Measurements from ENCODE around the gene CDX2.

Gene CDX2

GRCh38 chr13:27928805-27929753 is 40.0 kb downstream of the CDX2 start:
- no peak for DNase-seq (ENCODE audit: low spot score)

- no peak for DNase-seq (ENCODE audit: low spot score)
These were observed 40.7 kb downstream of the CDX2 start for GRCh38 chr13:27928353-27928804.

GRCh38 chr13:27927444-27928352 is 41.4 kb downstream of the CDX2 start:
- DNase-seq (ENCODE audit: low spot score), result no peak

- no peak for DNase-seq (ENCODE audit: low spot score)
These were observed 42.3 kb downstream of the CDX2 start for GRCh38 chr13:27926644-27927434.

- DNase-seq (ENCODE audit: low spot score), result no peak
These were observed 43.7 kb downstream of the CDX2 start for GRCh38 chr13:27925220-27925991.

- no peak for DNase-seq (ENCODE audit: low spot score)
These were observed 44.5 kb downstream of the CDX2 start for GRCh38 chr13:27924529-27925141.

DNA sequence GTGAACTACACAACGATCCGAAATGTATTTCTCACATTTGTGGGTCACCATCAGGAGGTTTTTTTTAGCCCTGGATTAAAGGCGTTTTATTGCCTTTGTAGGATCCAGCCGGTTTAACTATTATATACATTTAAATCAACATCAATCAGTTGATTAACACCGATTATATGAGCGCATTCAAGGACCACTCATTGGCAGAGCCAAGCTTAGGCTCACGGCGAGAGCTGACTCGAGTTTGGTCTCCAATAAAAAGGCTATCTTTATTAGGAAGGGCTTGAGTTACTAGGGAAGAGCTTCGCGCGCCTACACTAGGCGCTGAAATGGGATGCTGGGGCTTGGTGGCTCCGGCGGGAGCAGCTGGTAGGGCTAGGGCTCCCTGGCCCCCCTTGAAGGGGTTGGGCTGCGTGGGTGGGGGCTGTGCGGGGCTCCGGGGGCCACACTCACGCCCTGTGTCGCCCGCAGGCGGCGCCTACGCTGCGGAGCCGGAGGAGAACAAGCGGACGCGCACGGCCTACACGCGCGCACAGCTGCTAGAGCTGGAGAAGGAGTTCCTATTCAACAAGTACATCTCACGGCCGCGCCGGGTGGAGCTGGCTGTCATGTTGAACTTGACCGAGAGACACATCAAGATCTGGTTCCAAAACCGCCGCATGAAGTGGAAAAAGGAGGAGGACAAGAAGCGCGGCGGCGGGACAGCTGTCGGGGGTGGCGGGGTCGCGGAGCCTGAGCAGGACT is 45.2 kb downstream of the CDX2 start:
- no peak for DNase-seq (ENCODE audit: low spot score)

DNA sequence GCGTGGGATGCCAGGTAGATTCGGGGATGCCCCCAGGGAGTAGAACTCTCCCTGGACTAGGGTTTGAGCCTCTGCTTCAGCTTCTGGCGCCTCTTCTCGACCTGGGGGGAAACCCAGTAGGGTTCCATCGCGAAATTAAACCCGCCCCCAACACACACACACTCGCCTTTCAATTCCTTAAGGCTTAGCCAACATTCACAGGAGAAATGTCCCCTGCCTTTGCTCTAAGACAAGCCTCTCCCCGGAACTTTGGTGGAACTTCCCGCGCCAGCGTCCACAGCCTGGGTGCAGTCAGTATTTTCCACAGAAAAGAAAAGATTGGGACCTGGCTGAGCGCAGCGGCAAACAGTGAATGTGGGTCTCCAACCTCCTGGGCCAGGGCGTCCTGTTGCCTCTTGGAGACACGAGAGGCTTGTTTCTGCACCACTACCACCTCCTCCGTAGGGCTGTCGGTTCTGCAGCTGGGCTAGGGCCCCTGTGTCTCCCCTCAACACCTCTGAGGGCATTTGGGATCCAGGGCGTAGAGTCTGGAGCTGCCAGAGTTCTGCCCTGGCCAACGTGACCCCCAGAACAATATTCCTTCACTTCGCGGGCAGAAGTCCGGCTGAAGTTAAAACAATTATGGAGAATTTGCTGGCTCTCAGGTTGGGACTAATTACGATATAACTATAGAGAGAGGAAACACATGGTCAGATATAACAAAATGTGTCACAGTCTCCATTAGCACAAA is 46.1 kb downstream of the CDX2 start:
- no peak for DNase-seq (ENCODE audit: low spot score)

DNA sequence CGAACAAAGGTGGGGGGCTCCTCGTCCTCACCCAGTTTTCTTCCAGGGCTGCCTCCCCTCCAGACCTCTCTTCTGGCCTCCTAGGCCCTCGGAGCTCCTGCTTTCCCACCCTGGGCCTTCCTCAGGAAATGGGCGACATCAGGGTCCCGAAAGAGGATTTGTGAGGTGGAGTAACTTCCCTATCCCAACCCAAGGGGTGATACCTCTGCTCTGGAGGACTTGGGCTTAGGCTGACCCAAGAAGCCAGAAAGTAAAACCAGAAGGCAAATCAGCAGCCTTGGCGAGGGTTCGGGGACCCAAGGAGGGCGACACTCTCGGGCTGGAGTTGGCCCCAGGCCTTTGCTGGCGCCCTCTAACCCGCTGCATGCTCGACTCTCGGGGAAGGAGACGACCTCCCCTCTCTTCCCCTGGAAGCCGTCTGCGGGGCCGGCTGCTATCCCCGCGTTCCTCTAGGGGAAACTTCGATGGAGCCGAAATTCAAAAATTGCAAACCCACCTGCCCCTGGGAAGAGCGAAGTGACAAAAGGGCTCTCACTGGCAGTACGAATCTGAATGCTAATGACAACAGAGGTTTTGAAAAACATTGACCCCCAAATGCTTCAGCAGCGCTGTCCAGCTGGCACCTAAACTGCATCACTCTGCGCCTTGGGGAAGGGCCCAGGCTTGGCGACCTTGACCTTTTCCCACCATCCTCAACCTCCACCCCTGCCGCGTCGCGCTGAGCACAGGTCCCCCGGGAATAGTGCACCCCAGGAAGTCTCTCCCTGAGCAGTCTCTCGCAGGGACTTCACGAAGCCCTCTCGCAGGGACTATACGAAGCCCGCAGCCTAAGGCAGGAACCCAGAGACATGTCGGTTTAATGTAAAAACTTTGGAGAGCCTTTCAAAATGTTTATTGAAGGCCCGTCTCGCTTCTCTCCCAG is 46.9 kb downstream of the CDX2 start:
- DNase-seq (ENCODE audit: low spot score), result no peak

- no peak for DNase-seq (ENCODE audit: low spot score)
These were observed 47.6 kb downstream of the CDX2 start for GRCh38 chr13:27921421-27921960.

DNA sequence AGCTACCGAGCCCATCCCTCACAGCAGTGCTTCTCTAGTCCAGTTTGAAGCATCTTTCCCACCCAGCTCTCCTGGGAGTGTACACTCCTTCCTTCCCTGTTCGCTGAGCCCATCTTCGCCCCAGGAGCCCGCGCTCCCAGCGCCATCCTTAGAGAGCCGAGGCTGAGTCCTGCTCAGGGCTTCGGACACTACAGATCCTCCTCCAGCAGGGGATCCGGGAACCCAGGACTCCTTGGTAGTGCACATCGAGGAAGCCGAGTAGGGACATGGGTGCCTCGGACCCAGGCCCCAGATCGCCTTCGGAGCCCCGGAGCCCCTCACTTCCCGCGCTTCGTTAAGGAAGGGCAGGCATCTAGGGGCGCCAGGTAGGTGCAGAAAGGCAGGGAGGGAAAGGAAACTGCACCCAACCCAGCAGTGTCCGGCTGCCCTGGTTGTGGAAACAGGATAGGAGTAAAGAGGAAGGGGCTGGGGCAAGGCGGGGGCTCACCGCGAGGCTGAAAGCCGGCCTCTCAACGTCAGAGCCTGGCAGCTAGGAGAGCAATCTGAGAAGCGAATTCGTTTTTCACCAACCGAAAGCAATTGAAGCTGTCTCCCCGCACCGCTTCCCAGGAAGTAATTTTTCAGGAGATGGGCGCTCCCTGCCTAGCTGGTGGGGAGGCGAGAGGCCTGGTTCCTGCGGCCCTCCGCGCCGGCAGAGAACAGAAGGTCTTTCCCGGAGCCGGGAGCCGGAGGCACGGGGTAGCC is 48.3 kb downstream of the CDX2 start:
- no peak for DNase-seq (ENCODE audit: low spot score)

- DNase-seq (ENCODE audit: low spot score), result no peak
These were observed 49.0 kb downstream of the CDX2 start, which contains the start of gene PDX1 for GRCh38 chr13:27919934-27920676. Gene PDX1, plus strand, starts transcription at chr13:27920000. Its CDS starts 139 bp downstream, at chr13:27920139.

DNA sequence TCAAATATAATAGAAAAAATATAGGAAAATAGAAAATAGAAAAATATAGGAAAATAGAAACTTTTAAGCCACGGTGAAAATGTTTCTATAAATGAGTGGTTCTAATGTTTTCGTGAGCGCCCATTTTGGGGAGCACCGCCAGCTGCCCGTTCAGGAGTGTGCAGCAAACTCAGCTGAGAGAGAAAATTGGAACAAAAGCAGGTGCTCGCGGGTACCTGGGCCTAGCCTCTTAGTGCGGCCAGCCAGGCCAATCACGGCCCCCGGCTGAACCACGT is 49.5 kb downstream of the CDX2 start:
- DNase-seq (ENCODE audit: low spot score), result no peak

DNA sequence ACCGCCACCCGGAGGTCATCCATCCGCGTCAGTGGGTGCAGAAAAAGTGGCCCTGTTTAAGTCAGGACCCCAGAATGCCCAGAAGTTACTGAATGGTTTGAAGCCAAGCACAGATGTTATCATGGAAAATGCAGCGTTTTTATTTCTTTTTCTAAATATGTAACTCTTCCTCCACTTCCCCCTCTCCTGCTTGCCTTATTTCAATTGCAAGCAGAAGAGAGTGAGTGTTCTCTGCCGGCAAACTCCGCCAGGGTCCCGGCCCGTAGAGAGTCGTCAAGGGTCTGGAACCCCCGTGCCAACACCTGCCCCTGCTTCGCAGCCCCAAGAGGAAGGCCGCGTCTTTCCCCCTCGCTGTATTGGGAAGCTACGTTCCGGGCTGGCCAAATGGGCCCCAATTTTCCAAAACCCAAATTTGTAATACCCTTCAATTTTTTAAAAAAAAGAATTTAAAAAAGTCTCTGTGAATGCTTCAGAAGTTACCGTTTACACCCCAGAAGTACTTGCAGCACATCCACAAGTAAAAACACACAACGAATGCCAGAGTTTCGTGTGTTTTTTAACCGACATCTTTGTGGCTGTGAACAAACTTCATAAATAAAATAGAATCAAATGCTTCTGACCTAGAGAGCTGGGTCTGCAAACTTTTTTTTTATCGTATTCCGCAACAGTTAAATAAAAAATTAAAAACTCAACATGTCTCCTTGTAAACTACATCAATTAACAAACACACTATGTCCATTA is 50.0 kb downstream of the CDX2 start:
- DNase-seq (ENCODE audit: low spot score), result no peak

GRCh38 chr13:27918041-27918917 is 50.8 kb downstream of the CDX2 start:
- no peak for DNase-seq (ENCODE audit: low spot score)
